Measurements from ENCODE around the gene MARCKS. TPM values are rescaled to one million over a fixed set of nuclear protein-coding genes. Genes with fewer than 3 reads are reported as not detected.

Gene MARCKS
- total and polyA plus RNA-seq, 12 donors = 6.7 to 65.2 (median 15.6) TPM

DNA sequence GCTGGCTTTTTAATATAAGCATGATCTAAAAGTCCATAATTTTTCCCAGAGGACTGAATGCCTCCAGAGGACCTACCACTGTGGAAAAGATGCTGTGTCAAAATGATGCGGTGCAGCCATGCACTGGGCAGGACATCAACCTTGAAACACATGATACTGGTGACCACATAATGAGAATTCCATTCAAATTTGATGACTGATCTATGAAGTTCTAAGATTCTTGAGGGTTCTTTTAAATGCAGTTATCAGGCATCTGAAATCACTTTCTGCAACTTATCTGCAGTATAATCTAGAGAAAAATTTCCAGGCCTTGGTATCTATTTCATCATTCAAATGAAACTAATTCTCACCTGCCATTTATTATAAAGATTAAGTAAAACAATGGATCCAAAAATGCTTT lies 15.0 kb upstream of the MARCKS start:
- no peak for ATAC-seq

DNA sequence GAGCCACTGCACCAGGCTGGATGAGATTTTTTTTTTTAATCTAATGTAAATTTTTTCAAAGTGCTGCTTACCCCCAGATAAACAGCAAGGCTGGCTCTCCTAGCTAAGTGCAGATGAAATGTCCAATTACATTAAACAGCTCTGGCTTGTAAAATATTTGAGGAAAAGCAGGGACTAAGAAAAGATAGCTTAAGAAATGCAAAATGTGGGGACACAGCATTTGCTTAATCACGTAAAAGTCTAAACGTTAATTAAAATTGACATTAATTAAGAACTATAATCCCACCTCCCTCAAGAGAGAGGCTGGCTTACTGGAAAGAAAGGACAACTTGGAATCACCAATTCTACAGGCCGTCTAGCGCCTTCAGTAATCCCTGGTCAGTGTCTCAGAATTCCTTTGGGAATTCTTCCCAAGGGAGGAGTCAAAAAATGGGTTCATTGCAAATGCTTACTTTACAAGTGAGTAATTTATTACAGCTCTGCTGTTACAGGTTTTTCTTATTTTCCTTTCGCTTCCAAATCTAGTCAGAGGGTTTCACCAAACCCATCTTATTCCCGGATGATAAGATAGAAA lies 13.6 kb upstream of the MARCKS start:
- no peaks in the 10 kb centered on the region for H3K27me3 ChIP-seq

More for the DNA sequence above, 15.0 kb upstream of the MARCKS start:
- Histone ChIP-seq H3K4me1 (no peaks in the 10 kb centered on the region), H3K9me3 (no peaks in the 10 kb centered on the region), H3K4me3 (no peak overlapping the region), H3K27ac (no peak overlapping the region), H3K36me3 (no peaks in the 10 kb centered on the region), H3K27me3 (no peaks in the 10 kb centered on the region)
- WGBS, 2 donors = 44 to 94% methylated on average over 1 of the region's 1 CpG
- intact Hi-C loops (cut with DNase I) = no loop called here
- TF ChIP-seq, protein P1, sequence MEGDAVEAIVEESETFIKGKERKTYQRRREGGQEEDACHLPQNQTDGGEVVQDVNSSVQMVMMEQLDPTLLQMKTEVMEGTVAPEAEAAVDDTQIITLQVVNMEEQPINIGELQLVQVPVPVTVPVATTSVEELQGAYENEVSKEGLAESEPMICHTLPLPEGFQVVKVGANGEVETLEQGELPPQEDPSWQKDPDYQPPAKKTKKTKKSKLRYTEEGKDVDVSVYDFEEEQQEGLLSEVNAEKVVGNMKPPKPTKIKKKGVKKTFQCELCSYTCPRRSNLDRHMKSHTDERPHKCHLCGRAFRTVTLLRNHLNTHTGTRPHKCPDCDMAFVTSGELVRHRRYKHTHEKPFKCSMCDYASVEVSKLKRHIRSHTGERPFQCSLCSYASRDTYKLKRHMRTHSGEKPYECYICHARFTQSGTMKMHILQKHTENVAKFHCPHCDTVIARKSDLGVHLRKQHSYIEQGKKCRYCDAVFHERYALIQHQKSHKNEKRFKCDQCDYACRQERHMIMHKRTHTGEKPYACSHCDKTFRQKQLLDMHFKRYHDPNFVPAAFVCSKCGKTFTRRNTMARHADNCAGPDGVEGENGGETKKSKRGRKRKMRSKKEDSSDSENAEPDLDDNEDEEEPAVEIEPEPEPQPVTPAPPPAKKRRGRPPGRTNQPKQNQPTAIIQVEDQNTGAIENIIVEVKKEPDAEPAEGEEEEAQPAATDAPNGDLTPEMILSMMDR (IDR thresholded peaks at IDR 0.05) = no peak
- no peak for DNase-seq

DNA sequence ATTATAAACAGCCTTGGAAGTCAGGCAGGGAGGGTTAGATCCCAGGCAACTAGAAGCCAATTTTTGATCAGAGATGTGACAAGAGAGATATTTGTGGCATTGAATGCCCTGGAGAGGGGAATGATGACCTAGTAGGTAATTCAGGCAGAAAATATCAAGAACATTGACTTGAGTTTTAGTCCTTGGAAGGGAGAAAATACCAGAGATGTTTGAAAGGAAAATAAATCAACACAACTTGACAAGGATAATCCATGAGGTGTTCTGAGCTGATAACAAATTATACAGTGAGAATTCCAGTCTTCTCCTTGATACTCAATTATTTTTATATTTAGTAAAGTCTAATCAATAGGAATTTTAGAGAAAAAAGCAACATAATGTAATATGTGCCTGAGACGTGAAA lies 10.6 kb upstream of the MARCKS start:
- TF ChIP-seq, protein P1 (IDR thresholded peaks at IDR 0.05) = no peak
- Histone ChIP-seq H3K4me1 (no peaks in the 10 kb centered on the region), H3K36me3 (no peaks in the 10 kb centered on the region), H3K4me3 (no peak overlapping the region), H3K9me3 (no peaks in the 10 kb centered on the region), H3K27me3 (no peaks in the 10 kb centered on the region), H3K27ac (no peak overlapping the region)
- intact Hi-C loops (cut with DNase I) = no loop called here
- no peak for DNase-seq
- 96 to 99% methylated on average over 1 of the region's 1 CpG for WGBS, 2 donors
- ATAC-seq = no peak

More for the DNA sequence above, 13.6 kb upstream of the MARCKS start:
- Histone ChIP-seq H3K27ac (no peak overlapping the region), H3K9me3 (no peaks in the 10 kb centered on the region), H3K4me3 (no peak overlapping the region), H3K36me3 (no peaks in the 10 kb centered on the region), H3K4me1 (no peaks in the 10 kb centered on the region)
- TF ChIP-seq, protein P1 (IDR thresholded peaks at IDR 0.05) = no peak
- WGBS, 2 donors = 93 to 98% methylated on average over 6 of the region's 6 CpGs
- DNase-seq (no peak), ATAC-seq (no peak)
- intact Hi-C loops (cut with DNase I) = no loop called here

DNA sequence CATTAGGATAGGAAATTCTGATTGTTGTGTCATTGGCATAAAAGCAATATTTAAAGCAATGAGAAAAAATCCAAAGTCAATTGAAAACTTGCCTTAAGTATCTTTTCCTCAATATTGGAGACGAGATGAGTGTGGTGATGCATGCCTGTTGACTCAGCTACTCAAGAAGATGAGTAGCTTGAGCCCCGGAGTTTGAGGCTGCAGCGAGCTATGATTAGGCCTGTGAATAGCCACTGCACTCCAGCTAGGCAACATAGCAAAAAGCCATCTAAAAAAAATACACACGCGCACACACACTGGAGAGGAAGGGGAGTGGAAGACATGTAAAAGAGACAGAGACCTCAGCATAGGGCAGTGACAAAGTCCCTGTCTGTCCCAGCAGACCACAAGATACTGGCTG lies 9.7 kb upstream of the MARCKS start:
- H3K36me3 ChIP-seq = no peaks in the 10 kb centered on the region
- no peak for DNase-seq

More for the DNA sequence above, 9.7 kb upstream of the MARCKS start:
- WGBS, 2 donors = 92 to 98% methylated on average over 5 of the region's 5 CpGs
- Histone ChIP-seq H3K9me3 (no peaks in the 10 kb centered on the region), H3K4me1 (no peaks in the 10 kb centered on the region), H3K27ac (no peak overlapping the region), H3K27me3 (no peaks in the 10 kb centered on the region), H3K4me3 (no peak overlapping the region)
- TF ChIP-seq, protein P1 (IDR thresholded peaks at IDR 0.05) = no peak
- ATAC-seq = no peak
- intact Hi-C loops (cut with DNase I) = no loop called here

Data from heart right ventricle (tissue), 16 donors.